ENCODE results near the gene ATF5. TPM values are rescaled to one million over a fixed set of nuclear protein-coding genes. Genes with fewer than 3 reads are reported as not detected.
A peak's percentile ranks its signal among the peaks of the same experiment; 100 is the strongest.

The ATF5 gene
- total and polyA plus RNA-seq, 10 of the 15 experiments (the other 5 are each of a cell fraction or from before 2014, with no cell fraction given): 9.1 to 133 (median 24.0) TPM

DNA sequence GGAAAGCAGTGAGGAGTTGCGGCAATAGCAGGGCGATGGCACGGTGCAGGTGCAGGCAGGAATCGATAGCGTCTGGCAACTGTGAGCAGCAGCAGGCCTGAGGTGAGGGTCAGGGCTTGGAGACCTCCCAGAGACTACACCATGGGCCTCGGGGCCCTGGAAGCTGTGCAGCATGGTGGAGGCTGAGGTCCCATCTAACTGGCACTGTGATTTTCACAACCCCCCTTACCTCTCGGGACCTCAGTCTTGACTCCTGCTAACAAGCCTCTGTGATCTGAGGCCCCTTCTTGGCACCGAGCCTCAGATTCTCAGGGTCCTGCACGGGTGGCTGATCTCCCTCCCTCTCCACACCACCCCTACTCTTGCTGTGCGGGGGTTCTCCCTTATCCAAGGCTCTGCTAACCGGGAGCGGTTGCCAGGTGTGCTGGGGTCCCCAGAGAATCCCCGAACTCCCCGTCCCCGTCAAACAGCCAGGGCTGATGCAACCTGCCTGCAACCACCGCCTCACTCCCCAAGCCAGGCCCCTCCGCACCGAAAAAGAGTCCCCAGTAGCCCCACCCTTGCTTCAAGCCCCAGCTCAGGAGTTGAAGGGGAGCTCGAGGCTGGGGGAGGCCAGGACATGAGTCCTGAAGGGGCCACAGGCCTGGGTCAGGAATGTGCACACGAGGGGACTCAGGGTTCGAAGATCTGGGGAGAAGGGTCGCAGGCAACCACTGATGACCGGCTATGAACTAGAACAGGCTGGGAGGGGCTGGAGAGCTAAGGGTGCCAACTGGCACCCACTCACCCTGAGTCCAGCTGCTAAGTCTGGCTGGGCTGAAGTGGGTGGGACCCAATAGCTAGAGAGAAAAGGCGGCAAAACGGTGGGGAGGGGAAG is 4.8 kb upstream of the ATF5 start (continued):
- TF ChIP-seq, protein P1, sequence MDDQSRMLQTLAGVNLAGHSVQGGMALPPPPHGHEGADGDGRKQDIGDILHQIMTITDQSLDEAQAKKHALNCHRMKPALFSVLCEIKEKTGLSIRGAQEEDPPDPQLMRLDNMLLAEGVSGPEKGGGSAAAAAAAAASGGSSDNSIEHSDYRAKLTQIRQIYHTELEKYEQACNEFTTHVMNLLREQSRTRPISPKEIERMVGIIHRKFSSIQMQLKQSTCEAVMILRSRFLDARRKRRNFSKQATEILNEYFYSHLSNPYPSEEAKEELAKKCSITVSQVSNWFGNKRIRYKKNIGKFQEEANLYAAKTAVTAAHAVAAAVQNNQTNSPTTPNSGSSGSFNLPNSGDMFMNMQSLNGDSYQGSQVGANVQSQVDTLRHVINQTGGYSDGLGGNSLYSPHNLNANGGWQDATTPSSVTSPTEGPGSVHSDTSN (IDR thresholded peaks at IDR 0.05; ENCODE audit: insufficient replicate concordance, low read depth, low read length): peak; percentile 81
- peak; percentile 89 for TF ChIP-seq MEF2B (IDR thresholded peaks at IDR 0.05; ENCODE audit: partially characterized antibody, poor library complexity, severe bottlenecking)
- TF ChIP-seq, protein P2, sequence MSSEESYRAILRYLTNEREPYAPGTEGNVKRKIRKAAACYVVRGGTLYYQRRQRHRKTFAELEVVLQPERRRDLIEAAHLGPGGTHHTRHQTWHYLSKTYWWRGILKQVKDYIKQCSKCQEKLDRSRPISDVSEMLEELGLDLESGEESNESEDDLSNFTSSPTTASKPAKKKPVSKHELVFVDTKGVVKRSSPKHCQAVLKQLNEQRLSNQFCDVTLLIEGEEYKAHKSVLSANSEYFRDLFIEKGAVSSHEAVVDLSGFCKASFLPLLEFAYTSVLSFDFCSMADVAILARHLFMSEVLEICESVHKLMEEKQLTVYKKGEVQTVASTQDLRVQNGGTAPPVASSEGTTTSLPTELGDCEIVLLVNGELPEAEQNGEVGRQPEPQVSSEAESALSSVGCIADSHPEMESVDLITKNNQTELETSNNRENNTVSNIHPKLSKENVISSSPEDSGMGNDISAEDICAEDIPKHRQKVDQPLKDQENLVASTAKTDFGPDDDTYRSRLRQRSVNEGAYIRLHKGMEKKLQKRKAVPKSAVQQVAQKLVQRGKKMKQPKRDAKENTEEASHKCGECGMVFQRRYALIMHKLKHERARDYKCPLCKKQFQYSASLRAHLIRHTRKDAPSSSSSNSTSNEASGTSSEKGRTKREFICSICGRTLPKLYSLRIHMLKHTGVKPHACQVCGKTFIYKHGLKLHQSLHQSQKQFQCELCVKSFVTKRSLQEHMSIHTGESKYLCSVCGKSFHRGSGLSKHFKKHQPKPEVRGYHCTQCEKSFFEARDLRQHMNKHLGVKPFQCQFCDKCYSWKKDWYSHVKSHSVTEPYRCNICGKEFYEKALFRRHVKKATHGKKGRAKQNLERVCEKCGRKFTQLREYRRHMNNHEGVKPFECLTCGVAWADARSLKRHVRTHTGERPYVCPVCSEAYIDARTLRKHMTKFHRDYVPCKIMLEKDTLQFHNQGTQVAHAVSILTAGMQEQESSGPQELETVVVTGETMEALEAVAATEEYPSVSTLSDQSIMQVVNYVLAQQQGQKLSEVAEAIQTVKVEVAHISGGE (CRISPR knock-in tag; IDR thresholded peaks at IDR 0.05): no peak
- TF ChIP-seq YY1 (IDR thresholded peaks at IDR 0.05; ENCODE audit: low read depth, low read length): peak; percentile 54; the same call in 1 of the 2 replicates
- TF ChIP-seq, protein P3, sequence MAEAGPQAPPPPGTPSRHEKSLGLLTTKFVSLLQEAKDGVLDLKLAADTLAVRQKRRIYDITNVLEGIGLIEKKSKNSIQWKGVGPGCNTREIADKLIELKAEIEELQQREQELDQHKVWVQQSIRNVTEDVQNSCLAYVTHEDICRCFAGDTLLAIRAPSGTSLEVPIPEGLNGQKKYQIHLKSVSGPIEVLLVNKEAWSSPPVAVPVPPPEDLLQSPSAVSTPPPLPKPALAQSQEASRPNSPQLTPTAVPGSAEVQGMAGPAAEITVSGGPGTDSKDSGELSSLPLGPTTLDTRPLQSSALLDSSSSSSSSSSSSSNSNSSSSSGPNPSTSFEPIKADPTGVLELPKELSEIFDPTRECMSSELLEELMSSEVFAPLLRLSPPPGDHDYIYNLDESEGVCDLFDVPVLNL (IDR thresholded peaks at IDR 0.05; ENCODE audit: low read depth, low read length): no peak
- TF ChIP-seq CHD2 (IDR thresholded peaks at IDR 0.05; ENCODE audit: borderline replicate concordance, low read depth, low read length): peak; percentile 84
- TF ChIP-seq RAD51 (IDR thresholded peaks at IDR 0.05): no peak
